22Rv1 (cell line): Measurements from ENCODE around the gene FRS3.

ENCODE experiments used
- ZFX ChIP-seq: fragments of 450-650 bp; IDR thresholded peaks from 2 replicates; pipeline ENCODE4 v1.6.1; 2017; ENCODE audit warnings: antibody characterized with exemption, borderline replicate concordance
- TF ChIP-seq, protein P1 (sequence below): fragments of 450-650 bp; IDR thresholded peaks from 2 replicates; pipeline ENCODE4 v1.5.1; 2017; ENCODE audit warnings: mild to moderate bottlenecking

DNA sequence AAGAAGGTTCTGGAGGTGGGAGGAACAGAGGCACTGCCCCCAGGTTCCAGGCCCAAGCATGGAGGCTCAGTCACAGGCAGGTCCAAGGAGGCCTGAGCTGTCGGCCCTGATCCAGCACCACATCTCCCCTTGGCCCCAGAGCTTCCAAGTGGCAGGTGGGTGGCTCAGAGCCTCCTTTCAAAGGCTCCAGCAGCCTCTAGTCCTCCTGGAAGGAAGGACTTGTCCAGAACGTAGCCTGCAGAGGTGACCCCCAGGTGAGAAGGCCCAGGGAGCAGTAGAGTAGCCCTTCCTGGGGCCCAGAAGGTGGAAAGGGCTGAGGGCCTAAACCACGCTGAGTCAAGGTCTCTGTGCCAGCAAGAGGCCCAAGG lies 52.0 kb downstream of the FRS3 start:
- TF ChIP-seq, protein P1, sequence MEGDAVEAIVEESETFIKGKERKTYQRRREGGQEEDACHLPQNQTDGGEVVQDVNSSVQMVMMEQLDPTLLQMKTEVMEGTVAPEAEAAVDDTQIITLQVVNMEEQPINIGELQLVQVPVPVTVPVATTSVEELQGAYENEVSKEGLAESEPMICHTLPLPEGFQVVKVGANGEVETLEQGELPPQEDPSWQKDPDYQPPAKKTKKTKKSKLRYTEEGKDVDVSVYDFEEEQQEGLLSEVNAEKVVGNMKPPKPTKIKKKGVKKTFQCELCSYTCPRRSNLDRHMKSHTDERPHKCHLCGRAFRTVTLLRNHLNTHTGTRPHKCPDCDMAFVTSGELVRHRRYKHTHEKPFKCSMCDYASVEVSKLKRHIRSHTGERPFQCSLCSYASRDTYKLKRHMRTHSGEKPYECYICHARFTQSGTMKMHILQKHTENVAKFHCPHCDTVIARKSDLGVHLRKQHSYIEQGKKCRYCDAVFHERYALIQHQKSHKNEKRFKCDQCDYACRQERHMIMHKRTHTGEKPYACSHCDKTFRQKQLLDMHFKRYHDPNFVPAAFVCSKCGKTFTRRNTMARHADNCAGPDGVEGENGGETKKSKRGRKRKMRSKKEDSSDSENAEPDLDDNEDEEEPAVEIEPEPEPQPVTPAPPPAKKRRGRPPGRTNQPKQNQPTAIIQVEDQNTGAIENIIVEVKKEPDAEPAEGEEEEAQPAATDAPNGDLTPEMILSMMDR, result no peak
- no peak for TF ChIP-seq ZFX
